Kidney glomerular epithelial cell (primary cell): ENCODE results near the gene DOHH.

ENCODE experiments used
- DNase-seq: peaks from one replicate; lab custom pipeline; 2025; lab: John Stamatoyannopoulos, UW

DOHH gene, protein sequence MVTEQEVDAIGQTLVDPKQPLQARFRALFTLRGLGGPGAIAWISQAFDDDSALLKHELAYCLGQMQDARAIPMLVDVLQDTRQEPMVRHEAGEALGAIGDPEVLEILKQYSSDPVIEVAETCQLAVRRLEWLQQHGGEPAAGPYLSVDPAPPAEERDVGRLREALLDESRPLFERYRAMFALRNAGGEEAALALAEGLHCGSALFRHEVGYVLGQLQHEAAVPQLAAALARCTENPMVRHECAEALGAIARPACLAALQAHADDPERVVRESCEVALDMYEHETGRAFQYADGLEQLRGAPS

GRCh38 chr19:3500429-3501101 is at the start of gene DOHH:
Gene DOHH (minus strand): TSS chr19:3500674. CDS start chr19:3496814, 3,860 bp downstream.
- DNase-seq: peak; percentile 98

GRCh38 chr19:3549816-3550215 is 49.3 kb upstream of the DOHH start:
- no peak for DNase-seq

GRCh38 chr19:3548606-3549005 is 48.1 kb upstream of the DOHH start:
- no peak for DNase-seq

- DNase-seq: no peak
These were observed 47.4 kb upstream of the DOHH start for GRCh38 chr19:3547767-3548282.

- no peak for DNase-seq
These were observed 46.8 kb upstream of the DOHH start for GRCh38 chr19:3547301-3547731.

DNA sequence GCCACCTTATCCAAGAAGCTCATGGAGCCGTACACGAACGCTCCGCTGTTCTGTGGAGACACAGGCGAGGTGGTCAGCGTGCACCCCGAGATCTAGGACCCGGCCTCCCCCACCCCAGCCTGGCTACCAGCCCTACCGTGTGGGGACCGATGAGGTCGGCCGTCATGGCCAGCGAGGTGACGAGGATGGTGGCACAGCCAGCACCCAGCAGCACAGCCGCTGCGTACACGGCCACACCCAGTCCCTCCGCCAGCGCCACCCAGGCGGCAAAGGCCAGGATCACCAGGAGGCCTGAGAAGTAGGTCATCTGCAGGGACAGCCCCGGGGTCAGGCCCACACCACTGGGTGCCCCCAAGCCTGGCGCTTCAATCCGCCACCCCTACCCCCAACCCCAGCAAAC is 45.6 kb upstream of the DOHH start:
- no peak for DNase-seq

- DNase-seq: no peak
These were observed 45.2 kb upstream of the DOHH start for GRCh38 chr19:3545669-3546034.

GRCh38 chr19:3544742-3545668 is 44.5 kb upstream of the DOHH start:
- peak; percentile 9 for DNase-seq

DNA sequence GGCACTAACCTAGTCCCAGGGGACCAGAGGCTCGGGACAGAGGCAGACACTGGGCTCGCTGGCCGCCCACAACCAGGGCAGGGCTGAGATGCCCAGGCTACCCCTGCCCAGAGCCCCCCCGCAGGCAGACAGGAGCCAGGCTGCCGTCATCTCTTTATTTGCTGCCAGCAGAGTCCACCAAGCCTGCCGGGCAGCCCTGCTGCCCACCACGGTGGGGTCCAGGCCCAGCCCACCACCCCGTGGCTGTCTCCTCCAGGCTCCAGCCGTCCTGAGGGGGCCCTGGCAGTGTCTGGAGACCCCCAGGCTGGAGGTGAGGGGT is 43.5 kb upstream of the DOHH start:
- DNase-seq: no peak

DNA sequence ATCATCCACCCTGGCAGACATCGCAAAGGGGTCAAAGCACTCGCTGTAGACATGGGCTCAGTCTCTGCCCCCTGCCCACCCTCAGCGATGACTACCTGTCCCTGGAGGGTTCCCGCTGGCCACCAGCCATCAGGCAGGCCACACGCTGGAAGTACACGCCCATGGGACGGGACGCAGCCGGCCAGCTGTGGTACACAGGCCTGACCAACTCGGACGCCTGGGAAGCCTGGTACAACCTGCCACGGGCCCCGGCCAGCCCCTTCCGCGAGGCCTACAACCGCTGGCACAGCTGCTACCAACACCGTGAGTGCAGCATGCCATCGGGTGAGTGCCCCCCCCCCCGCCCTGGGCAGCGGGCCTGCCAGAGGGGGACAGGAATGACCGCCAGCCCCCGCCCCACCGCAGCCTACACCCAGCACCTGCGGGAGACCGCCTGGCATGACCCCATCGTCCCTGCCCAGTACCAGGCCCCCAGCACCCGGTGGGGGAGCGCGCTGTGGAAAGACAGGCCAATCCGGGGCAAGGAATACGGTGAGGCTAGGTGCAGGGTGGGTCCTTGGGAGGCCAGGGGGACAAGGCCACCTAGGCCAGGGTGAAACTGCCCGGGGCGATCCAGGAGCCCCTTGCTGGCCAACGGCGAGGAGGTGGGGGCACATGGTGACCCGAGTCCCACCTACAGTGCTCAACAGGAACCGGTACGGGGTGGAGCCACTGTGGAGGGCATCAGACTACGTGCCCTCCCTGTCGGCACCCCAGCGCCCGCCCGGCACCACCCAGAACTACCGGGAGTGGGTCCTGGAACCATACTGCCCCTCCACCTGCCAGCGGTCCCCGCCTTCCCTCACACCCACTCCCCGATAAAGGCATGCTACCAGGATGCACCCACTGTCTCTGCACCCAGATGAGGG is 42.9 kb upstream of the DOHH start:
- DNase-seq: no peak

DNA sequence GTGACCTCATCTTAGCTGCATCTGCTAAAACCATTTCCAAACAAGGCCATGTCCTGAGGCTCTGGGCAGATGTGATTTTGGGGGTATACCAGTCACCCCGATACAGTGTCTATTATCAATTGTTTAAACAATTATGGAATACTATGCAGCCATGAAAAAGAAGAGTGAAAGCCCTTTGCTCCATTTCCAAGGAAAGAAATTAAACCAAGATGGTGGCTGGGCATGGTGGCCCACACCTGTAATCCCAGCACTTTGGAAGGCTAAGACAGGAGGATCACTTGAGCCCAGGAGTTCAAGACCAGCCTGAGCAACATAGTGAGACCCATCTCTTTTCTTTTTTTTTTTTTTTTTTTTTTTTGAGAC is 39.3 kb upstream of the DOHH start:
- no peak for DNase-seq

DNA sequence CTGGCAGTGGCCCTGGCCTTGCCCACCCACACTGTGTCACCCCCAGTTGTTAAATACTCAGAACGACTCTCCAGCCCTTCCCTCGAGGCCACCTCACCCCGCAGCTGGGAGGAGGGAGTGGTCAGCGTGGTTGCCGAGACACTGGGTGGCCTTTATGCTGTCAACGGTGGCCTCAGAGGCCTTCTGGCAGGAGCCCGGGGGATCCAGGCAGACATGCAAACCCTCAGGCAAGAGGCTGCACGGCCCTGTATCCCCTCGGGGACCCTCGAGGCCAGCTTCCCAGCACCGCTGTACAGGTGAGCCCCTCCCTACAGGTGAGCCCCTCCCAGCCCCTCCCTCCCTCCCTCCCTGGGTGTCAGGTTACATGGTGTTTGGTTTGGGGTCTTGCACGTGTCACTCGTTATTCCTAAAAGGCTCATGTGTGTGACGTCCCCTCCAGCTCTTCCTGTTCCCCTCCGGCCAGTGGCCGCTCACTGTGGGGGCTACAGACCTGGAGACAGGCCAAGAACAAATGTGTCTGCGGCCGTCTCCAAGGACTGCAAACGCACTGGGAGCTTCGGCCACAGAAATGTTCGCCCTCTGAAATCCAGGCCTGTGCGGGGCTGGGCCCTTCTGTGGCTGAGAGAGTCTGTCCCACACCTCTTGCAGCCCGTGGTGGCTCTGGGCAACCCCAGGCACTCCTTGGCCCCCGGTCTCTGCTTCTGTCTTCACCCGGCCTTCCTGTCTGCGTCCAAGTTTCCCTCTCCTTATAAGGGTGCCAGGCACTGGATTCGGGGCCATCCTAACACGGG is 38.7 kb upstream of the DOHH start, which contains the start of gene TEKTIP1:
TEKTIP1 (plus strand) TSS at position 210 of the 791 bp plus-strand sequence; CDS start at position 214, 4 bp downstream.
- DNase-seq: no peak

DNA sequence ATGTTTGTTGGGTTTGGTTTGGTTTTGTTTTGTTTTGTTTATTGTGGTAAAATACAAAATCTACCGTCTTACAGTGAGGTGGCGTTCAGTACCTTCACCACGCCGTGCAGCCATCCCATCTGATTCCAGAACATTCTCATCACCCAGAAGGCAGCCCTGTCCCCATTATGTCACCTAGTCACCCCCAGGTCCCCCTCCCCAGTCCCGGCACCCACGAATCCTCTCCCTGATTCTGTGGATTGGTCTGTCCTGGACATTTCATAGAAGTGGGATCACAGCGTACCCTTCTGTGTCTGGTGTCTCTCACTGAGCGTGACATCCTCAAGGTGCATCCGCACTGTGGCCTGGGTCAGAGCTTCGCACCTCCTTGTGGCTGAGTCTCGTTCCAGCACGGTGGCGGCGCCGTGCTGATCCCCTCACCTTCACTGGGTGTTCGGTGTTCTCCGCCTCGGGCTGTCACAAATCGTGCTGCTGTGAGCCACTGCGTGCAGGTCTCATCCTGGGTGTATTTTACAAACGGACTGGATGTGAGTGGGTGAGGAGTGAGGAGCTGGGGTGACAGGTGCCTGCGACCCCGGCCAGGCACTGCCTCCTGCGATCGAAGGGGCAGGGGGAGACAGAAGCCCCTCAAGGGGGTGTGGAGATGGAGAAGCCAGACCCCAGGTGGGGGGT is 37.9 kb upstream of the DOHH start:
- DNase-seq: no peak

DNA sequence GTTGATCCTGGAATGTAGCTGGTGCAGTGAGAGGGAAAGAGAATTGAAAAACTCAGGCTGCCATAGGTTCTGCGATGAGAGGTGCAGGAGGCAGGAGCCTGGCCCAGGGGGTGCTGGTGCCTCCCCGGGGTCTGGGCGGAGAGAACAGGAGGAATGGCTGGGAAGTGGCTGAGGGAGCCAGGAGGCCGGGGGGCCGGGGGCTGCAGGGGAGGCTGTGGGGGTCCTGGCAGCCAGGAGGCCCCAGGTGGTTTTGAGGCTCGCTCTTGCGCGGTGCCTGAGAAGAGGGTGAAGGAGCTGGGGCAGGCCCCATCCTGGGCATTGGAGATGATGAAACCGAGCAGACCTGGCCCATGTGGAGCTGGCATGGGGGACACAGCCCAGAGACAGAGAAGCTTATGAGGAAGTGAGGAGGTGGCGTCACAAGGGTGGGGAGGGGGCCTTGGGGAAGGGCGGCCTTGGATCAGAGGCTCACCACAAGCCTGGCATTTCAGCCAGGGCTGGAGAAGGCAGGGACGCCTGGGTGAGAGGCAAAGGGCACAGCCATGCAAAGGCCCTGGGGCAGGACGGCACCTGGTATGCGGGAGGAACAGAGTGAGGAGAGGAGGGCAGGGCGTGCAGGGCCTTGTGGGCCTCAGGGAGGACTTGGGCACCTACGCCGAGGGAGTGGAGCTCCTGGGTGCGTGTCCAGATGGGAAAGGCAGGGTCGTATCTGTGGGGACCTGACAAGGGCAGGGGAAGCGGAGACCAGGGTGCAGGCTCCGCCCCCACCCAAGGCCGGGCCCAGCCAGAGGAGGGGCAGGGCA is 37.2 kb upstream of the DOHH start:
- no peak for DNase-seq

GRCh38 chr19:3537101-3537437 is 36.6 kb upstream of the DOHH start:
- no peak for DNase-seq

DNA sequence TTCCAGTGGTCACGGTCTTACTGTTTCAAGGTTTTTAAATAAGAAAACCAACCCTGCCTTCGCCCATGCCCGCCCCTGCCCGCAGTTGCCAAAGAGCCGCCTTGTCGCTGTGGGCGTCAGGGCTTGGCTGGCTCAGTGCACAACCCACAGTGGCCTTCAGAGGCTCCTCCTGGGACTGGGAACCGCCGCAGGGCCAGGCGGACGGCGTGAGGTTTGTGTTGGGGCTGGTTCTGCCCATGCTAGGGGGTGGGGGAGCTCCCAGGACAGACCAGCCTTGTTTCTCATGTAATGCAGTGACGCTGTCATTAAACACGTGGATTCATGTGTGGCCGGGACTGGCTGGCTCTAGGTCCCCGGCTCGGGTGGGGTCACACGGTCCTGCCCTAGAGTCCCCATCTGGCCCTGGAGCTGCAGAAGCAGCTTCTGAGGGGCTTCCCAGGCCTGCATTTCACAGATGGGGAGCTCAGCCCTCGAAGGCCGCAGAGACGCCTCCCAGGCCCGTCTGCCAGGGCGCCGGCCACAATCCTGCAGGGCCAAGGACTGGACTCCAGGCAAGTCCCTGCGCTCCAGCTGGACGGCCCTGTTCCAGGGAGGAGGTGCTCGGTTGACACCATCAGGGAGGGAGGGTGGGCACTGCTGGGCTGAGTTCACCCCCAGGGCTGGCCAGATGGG is 36.1 kb upstream of the DOHH start:
- DNase-seq: no peak

GRCh38 chr19:3535981-3536380 is 35.5 kb upstream of the DOHH start:
- DNase-seq: no peak

DNA sequence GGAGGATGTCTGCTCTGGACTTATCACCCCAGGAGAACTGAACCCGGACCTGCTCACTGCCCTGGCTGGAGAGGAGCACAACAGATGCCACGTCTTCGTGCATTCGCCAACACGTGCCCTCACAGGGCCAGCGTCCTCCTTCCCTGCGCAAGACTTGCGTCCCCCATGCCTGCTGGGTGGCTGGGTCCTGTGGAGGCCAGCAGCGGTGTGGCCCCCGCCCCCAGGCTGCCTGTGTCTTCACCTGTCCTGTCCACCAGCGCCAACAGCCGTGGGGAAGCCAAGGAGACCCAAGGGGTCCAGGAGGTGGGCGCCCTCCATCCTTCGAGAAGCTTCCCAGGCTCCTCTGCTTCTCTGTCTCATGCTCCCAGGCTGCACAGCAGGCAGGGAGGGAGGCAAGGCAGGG is 35.1 kb upstream of the DOHH start:
- no peak for DNase-seq

- no peak for DNase-seq
These were observed 34.7 kb upstream of the DOHH start for GRCh38 chr19:3535235-3535535.
